GM18909 (cell line): ENCODE data around the gene PGAM5.

Experiments used
- ATAC-seq: cut with Tn5 transposase; IDR thresholded peaks from one replicate; pipeline ENCODE4 v1.9.1; 2021; ENCODE audit warnings: mild to moderate bottlenecking; ENCODE audit not compliant: unreplicated experiment, poor library complexity

PGAM5 gene

GRCh38 chr12:132710405-132711079, at the start of gene PGAM5:
Gene PGAM5, plus strand, starts transcription at chr12:132710842. Its CDS starts 35 bp downstream, at chr12:132710877.
- ATAC-seq = peak; percentile 93

GRCh38 chr12:132660996-132661395, 49.6 kb upstream of the PGAM5 start:
- ATAC-seq = no peak

GRCh38 chr12:132661972-132662371, 48.7 kb upstream of the PGAM5 start:
- no peak for ATAC-seq

DNA sequence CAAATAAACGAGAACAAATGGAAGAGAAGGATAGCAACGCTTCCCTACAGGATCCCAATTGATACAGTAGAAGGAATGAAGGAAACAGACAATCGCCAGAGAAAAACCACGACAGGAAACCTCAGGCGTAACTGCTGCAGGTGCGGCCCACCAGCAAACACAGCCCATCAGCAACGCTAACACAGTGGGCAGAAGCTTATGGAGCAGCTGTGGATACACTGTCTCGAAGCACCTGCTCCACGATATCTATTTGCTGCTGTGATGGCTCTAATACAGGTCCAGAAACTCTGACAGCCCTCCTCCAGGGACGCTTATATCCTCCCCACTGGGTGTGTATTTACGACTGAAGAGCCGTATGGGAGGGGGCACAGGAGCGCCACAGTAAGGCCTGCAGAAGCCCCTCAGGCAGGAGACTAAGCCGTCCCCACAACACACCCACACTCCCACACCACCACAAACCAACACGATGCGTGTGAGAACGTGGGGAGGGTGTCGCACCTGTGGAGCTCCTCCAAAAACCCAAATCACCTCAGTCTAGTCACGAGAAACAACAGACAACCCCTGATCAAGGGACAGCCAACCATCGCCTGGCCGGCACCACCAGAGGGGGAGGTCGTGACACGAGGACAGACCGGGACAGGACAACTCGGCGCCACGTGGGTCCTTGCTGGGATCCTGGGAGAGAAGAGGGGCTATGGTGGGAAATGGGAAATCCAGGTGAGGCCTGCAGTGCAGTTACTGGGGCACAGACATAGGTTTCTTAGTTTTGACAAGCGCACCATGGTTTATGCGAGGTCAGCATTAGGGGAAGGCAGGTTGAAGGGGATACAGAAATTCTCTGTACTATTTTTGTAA, 47.5 kb upstream of the PGAM5 start:
- ATAC-seq = no peak

GRCh38 chr12:132664206-132665148, 46.2 kb upstream of the PGAM5 start:
- no peak for ATAC-seq

GRCh38 chr12:132665149-132665491, 45.5 kb upstream of the PGAM5 start:
- ATAC-seq = no peak

- ATAC-seq = no peak
Observed at GRCh38 chr12:132665794-132666193, 44.8 kb upstream of the PGAM5 start.

DNA sequence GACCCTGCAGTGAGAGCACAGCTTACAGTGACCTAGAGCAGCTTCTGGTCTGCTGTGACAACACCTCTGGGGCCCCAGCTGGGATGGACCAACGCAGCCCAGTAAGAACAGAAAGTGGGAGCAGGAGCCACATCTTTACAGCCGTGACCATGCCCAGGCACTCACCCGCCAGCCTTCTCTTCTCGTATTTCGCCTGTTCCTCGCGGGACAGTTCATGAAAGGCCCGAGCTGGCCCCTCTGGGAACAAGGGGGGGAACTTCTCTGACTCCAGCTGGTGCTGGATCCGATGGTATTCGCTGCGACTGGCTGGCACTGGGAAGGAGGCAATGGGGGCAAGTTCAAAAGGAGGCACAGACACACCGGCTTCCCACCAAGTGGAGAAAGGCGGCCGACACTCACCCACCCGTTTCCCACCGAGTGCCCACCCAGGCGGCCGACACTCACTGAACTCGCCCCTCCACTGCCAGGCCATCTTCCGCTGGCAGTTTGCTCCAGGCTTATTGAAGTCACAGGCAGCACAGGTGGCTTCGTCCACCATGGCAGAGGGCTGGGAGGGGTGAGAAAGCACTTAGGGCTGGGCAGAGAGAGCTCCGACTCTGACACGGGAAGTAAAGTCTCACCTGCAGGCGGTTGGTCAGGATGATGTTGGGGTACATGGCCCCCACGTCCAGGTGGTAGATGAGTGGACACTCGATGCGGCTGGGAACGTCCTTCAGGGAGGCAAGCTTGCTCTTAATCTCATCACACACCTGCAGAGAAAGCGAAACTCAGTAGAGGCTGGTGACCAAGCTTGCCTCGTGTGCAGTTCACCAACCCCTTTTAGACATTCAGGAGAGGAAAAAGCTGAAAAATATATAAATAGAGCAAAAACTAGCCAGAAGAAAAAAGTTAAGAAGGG, 42.2 kb upstream of the PGAM5 start:
- ATAC-seq = no peak

- ATAC-seq = no peak
Observed at GRCh38 chr12:132669166-132669879, 41.3 kb upstream of the PGAM5 start.

DNA sequence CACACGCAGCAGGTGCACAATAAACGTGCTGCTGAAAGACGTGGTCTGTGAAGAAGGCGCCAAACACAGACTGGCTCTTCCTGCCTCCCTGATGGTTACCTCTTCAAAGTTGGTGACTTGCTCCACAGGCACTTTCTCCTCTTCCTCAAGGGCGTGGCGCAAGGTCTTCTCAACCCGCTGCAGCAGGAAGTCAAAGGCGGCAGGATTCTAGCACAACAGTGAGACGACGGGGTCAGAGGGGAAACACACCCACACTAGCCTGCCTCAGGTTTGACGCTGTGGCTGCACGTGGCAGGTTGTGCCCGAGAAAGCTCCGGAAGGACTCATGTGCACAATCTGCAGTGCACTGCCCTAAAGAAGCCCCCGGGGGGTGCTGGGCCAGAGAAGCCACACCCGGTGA, 38.5 kb upstream of the PGAM5 start:
- ATAC-seq = no peak

DNA sequence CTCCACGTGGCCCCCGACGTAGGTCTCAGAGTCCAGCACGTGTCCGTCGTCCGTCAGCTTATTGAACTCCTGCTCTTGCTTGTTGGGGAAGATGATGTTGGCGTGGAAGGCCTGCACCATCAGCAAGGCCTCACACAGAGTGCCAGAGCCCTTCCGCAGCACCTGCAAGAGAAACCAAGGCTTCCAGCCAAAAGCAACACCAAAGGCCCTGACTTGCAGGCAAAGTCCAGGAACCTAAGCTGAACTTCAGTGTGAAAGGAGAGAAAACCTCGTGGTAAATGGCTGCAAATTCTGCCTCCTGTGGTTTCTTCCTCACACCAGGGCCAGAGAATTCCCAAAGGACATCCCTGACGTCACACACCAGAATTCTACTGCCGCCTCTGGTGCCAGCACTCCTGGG, 38.0 kb upstream of the PGAM5 start:
- no peak for ATAC-seq

DNA sequence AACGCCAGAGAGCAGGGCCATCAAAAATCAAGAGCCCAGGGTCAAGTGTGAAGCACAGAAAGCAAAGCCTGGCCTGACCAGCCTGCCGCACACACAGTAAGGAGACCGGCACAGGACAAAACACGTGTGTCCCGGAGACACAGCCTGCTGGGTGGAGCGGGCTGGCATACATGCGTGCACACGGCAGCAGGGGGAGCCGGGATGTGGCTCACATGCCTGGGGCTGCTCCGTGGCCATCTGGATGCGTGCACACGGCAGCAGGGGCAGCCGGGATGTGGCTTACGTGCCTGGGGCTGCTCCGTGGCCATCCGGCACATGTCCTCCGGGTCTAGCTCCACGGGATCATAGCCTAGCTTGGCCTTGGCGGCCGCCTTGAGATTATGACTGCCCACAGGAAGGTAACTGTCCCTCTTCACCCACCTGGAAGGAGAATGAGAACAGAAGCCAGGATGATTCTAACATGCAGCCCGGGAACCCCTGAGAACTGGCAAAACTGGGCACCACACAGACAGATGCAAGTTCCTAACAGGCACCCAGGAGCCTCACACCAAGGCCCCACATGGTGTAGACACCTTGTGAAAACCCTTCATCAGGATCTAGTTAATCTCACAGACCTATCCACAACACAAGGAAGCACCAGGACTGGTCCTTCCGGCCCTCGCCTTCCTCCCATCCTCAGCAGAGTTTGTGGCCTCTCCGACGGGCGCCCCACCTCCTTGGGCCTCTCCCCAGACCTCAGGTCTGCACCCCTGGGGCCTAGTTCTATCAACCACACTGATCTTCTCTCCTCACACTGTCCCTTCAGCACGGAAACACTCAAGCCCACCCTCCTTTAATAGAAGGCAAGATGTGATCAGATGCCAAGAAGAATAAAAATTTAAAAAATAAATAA, 37.1 kb upstream of the PGAM5 start:
- no peak for ATAC-seq

- no peak for ATAC-seq
Observed at GRCh38 chr12:132674561-132674960, 36.1 kb upstream of the PGAM5 start.

- ATAC-seq = no peak
Observed at GRCh38 chr12:132675757-132676432, 34.7 kb upstream of the PGAM5 start.

DNA sequence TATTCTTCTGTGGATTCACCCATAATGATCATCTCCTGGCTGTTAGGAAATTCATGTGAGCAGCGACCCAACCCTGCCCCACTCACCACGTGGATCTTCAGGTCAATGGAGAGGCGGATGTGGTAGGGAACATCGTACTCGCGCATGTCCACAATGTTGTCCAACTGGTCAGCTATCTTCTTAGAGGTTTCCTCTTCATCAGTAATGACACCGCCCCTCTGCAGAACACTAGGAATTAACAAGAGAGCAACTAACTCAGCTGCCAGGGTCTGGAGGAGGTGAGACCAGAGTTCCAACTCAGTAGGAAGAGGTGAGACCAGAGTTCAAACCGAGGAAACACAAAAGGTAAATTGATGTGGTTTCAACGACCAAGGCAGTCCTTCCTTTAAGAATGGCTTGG, 33.1 kb upstream of the PGAM5 start:
- ATAC-seq = no peak

GRCh38 chr12:132685400-132685799, 25.2 kb upstream of the PGAM5 start:
- ATAC-seq = no peak

DNA sequence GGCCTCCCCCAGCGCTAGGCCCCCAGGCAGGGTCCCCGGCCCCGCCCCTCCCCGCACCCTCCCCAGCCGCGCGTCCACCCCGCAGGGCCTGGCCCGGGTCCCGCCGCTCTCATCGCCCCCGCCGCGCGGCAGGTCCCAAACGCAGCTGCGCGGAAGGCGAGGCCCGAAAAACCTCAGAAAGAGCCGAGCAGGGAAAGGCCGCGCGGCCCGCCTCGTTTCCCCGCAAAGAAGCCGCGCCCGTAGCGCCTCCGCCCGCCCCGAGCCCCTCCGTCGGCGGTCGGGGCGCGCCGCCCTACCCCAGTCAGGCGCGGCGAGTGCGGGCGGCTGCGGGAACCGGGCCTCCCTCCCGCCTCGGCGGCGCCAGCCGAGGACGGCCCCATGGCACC, 23.8 kb upstream of the PGAM5 start:
- peak; percentile 28 for ATAC-seq
